BE2C (cell line): ENCODE data around the gene SSTR5. TPM values are rescaled to one million over a fixed set of nuclear protein-coding genes. Genes with fewer than 3 reads are reported as not detected.
"Not testable (repeated sequence)": the region's sequence is repeated elsewhere in the genome, so short reads cannot be mapped to it uniquely, and the experiment has no call there.

Experiments used
- DNase-seq: peaks from one replicate; pipeline ENCODE4 v3.0.0-alpha.2; 2020
- H3K27me3 ChIP-seq: fragments of 250-450 bp; sonication (Bioruptor Pico); 2 replicates; pipeline ENCODE4 v1.5.1; 2020; ENCODE audit warnings: mild to moderate bottlenecking
- H3K36me3 ChIP-seq: fragments of 250-450 bp; sonication (Bioruptor Pico); 2 replicates; pipeline ENCODE4 v1.5.1; 2020; ENCODE audit warnings: mild to moderate bottlenecking
- H3K4me1 ChIP-seq: fragments of 250-450 bp; sonication (Bioruptor Pico); 2 replicates; pipeline ENCODE4 v1.5.1; 2020
- H3K4me3 ChIP-seq: 2 replicates; pipeline ENCODE4 v1.5.1; 2011; ENCODE audit warnings: low read depth, low read length
- H3K9me3 ChIP-seq: fragments of 250-450 bp; sonication (Bioruptor Pico); 2 replicates; pipeline ENCODE4 v1.5.1; 2020
- polyA plus RNA-seq: library from polyadenylated mRNA; unstranded; fragments of >200 nt; gene quantifications from one replicate; pipeline ENCODE4 v1.2.1, GENCODE V29; 2012; ENCODE audit warnings: low read depth, missing spikeins; ENCODE audit not compliant: insufficient read length, insufficient read depth
- TF ChIP-seq, protein P1 (sequence below): IDR thresholded peaks from 2 replicates; pipeline ENCODE4 v1.5.1; 2012; ENCODE audit warnings: mild to moderate bottlenecking, low read depth, low read length

Gene SSTR5
- polyA plus RNA-seq, result not detected

DNA sequence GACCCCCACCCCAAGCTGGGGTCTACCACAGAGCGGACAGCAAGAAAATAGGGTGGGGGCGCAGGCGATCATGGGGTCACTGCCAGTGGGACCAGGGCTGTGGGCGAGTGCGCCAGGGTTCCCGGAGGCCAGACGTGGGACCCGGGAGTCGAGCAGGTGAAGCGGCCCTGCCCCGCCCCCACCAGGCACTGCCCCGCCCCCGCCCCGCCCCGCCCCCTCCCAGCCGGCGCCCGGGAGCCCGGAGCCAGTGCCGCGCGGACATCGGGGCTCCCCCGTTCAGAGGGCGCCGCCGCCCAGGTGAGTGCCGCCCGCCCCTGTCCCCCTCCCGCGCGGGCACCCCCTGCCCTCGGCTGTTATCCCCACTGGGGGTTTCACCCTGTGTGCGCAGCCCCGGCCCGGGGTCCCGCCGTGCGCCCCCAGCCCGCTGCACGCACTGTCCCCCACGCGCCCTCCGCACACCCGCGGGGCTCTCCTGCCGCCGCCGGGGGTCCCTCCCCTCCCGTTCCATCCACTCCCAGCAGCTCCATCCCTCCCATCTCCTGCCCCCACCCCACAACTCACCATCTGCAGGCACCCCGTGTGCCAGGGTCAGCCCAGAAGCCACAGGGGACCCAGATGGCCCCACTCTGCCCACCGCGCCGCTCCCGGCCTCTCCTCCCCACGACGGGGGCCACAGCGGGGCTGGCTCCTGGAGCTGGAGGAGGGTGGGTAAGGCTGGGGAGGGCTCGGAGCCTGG, at the start of gene SSTR5:
TSS of gene SSTR5 (plus strand) at position 222 of the 736 bp plus-strand sequence. CDS start 6,122 bp downstream, outside the sequence.
- H3K36me3 ChIP-seq, result no peaks in the 10 kb centered on the region
- no peak within 1 kb of the TSS for H3K4me3 ChIP-seq
- no peak for DNase-seq
- peaks cover 82% of the 10 kb centered on the region for H3K27me3 ChIP-seq
- TF ChIP-seq, protein P1, sequence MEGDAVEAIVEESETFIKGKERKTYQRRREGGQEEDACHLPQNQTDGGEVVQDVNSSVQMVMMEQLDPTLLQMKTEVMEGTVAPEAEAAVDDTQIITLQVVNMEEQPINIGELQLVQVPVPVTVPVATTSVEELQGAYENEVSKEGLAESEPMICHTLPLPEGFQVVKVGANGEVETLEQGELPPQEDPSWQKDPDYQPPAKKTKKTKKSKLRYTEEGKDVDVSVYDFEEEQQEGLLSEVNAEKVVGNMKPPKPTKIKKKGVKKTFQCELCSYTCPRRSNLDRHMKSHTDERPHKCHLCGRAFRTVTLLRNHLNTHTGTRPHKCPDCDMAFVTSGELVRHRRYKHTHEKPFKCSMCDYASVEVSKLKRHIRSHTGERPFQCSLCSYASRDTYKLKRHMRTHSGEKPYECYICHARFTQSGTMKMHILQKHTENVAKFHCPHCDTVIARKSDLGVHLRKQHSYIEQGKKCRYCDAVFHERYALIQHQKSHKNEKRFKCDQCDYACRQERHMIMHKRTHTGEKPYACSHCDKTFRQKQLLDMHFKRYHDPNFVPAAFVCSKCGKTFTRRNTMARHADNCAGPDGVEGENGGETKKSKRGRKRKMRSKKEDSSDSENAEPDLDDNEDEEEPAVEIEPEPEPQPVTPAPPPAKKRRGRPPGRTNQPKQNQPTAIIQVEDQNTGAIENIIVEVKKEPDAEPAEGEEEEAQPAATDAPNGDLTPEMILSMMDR, result no peak
- H3K4me1 ChIP-seq, result no peaks in the 10 kb centered on the region
- no peaks in the 10 kb centered on the region for H3K9me3 ChIP-seq

DNA sequence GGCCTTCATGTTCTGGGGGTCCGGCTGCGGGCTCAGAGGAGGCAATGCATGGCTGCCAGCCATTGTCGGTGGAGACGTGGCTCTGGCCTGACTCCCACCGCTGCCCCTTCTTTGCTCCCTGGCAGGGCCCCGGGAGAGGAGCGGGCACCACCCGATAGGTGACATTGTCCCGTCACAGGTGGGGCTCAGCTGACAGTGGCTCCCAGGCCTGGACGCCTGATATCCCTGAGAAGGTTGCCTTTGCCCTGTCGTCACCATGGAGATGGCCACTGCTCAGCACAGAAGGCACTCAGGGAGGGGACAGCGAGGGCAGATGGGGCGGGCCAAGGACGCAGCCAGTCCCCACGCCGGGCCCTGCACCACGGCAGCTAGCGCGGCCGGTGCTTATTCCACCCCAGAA, 48.4 kb upstream of the SSTR5 start:
- TF ChIP-seq, protein P1, result no peak
- no peak for DNase-seq
- Histone ChIP-seq H3K36me3 (no peaks in the 10 kb centered on the region), H3K9me3 (no peaks in the 10 kb centered on the region), H3K4me1 (peaks cover 11% of the 10 kb centered on the region), H3K4me3 (no peak overlapping the region), H3K27me3 (peaks cover 50% of the 10 kb centered on the region)

DNA sequence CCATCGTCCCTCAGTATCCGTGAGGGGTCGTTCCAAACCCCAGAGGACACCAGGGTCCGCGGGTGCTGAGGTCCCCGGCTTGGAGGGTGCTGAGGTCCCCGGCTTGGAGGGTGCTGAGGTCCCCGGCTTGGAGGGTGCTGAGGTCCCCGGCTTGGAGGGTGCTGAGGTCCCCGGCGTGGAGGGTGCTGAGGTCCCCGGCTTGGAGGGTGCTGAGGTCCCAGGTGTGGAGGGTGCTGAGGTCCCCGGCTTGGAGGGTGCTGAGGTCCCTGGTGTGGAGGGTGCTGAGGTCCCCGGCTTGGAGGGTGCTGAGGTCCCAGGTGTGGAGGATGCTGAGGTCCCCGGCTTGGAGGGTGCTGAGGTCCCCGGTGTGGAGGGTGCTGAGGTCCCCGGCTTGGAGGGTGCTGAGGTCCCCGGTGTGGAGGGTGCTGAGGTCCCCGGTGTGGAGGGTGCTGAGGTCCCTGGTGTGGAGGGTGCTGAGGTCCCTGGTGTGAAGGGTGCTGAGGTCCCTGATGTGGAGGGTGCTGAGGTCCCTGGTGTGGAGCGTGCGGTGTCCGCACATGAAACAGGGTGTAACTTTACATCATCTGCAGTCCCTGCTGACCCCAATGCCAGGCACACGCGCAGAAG, 47.3 kb upstream of the SSTR5 start:
- not testable (repeated sequence) for H3K36me3 ChIP-seq, H3K9me3 ChIP-seq, H3K4me1 ChIP-seq, DNase-seq, H3K4me3 ChIP-seq
- peaks cover 48% of the 10 kb centered on the region for H3K27me3 ChIP-seq

DNA sequence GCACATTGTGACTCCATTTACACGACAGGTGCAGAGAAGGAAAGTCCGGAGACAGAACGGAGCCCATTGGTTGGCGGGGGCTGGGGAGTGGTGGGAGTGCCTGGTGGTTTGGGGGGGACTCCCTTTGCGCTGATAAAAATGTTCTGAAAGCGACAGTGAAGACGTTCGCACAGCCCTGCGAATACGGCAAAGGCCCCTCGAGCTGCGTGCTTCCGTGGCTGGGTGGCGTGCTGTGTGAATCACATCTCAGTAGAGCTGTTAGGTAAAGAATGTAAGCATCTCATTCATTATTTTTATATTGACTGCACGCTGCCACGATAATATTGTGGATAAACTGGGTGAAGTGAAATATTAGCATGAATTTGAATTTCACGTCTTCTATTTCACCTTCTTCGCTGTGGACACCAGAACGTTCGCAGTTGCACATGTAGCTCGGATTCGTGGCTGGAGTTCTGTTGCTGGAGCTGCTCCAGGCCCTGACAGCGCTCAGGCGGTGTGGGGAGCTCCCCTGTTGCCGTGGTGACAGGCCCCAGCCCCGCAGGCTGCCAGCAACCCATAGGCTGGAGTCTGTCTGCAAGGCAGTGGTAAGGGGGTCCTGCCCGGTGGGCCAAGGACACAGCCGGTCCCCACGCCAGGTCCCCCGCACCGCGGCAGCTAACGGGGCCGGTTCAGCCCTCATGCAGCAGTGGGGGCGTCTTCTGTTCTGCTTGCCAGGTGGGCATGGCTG, 46.3 kb upstream of the SSTR5 start:
- peaks cover 5% of the 10 kb centered on the region for H3K4me1 ChIP-seq
- no peak for DNase-seq
- H3K4me3 ChIP-seq, result no peak overlapping the region
- H3K9me3 ChIP-seq, result no peaks in the 10 kb centered on the region
- TF ChIP-seq, protein P1, result no peak
- H3K36me3 ChIP-seq, result no peaks in the 10 kb centered on the region
- peaks cover 42% of the 10 kb centered on the region for H3K27me3 ChIP-seq

DNA sequence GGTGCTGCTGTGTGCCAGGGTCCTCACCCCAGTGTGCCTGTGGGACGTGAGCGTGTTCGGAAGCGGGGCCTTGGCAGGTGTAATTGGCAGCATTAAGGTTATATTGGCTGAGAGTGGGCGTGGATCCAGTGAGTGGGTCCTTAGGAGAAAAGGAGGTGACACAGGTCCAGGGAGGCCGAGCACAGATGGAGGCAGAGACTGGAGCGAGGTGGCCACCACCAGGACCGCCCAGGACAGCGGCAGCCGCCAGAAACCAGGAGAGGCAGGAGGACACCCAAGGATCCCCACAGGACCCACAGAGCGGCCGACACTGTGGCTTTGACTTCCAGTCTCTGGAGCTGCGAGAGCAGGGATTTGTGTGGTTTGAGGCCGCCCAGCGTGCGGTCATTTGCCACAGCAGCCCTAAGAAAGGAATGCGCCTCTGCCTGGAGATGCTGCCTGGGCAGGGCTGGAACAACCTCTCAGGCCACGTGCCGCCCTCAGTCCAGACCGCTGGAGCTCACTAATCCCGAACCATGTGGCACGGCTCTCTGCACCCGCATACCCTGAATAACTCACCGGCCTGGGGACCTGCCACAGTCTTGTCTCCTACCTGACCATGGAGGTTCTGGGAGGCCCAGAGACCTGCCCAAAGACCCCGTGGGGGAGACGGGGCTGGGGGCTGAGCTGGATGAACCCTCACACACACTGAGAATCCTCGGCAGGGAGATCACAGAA, 45.6 kb upstream of the SSTR5 start:
- TF ChIP-seq, protein P1, result no peak
- Histone ChIP-seq H3K4me3 (no peak overlapping the region), H3K27me3 (peaks cover 35% of the 10 kb centered on the region), H3K4me1 (peaks cover 5% of the 10 kb centered on the region), H3K9me3 (no peaks in the 10 kb centered on the region), H3K36me3 (no peaks in the 10 kb centered on the region)
- DNase-seq, result no peak

DNA sequence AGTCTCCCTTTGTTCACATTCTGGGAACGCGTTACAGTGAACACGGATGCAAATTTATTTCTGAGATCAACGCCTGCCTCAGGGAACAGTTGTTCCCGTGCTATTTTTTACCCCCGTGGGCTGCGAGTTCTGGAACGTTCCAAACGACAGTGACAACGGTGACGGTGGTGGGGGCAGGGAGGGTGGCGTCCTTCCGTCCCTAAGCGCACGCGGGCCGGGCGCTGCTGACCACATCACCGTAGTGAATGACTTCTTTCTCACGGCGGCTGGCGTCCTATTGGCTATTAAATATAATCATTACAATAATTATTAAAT, 45.1 kb upstream of the SSTR5 start:
- peaks cover 30% of the 10 kb centered on the region for H3K27me3 ChIP-seq
- H3K4me1 ChIP-seq, result peaks cover 5% of the 10 kb centered on the region
- DNase-seq, result no peak
- H3K4me3 ChIP-seq, result no peak overlapping the region
- no peaks in the 10 kb centered on the region for H3K9me3 ChIP-seq
- no peaks in the 10 kb centered on the region for H3K36me3 ChIP-seq
- TF ChIP-seq, protein P1, result no peak
